ENCODE results near the gene REXO4. TPM values are rescaled to one million over a fixed set of nuclear protein-coding genes. Genes with fewer than 3 reads are reported as not detected.

Gene REXO4
- total and polyA plus RNA-seq, 2 of the 13 experiments (the other 11 are each of a cell fraction or from before 2014, with no cell fraction given): 18.5 to 30.4 TPM

GRCh38 chr9:133429641-133430161 is 11.9 kb upstream of the REXO4 start (continued):
- no peak for TF ChIP-seq ZNF407 (CRISPR knock-in tag; IDR thresholded peaks at IDR 0.05; ENCODE audit: not compliant biosample characterization)
- TF ChIP-seq MYNN (CRISPR knock-in tag; IDR thresholded peaks at IDR 0.05; ENCODE audit: low read depth): no peak
- no peak for TF ChIP-seq ETV5 (CRISPR knock-in tag; IDR thresholded peaks at IDR 0.05; ENCODE audit: borderline replicate concordance)
- no peak for TF ChIP-seq TFAP4 (IDR thresholded peaks at IDR 0.05; ENCODE audit: borderline replicate concordance, low read depth)
- no peak for TF ChIP-seq AHR (CRISPR knock-in tag; IDR thresholded peaks at IDR 0.05)
- TF ChIP-seq TRIM22 (IDR thresholded peaks at IDR 0.05): no peak
- TF ChIP-seq HDAC1 (CRISPR knock-in tag; IDR thresholded peaks at IDR 0.05): 0 out of 2 replicates have a peak, but pooled peaks have one; percentile 25
- TF ChIP-seq BATF2 (CRISPR knock-in tag; IDR thresholded peaks at IDR 0.05): no peak
- TF ChIP-seq ZBTB38 (CRISPR knock-in tag; IDR thresholded peaks at IDR 0.05): no peak
- no peak for TF ChIP-seq CENPT (CRISPR knock-in tag; IDR thresholded peaks at IDR 0.05; ENCODE audit: low read depth)
- no peak for TF ChIP-seq GATAD2A (CRISPR knock-in tag; IDR thresholded peaks at IDR 0.05)
- TF ChIP-seq NFE2 (CRISPR knock-in tag; IDR thresholded peaks at IDR 0.05): no peak
- no peak for TF ChIP-seq ATF5 (CRISPR knock-in tag; IDR thresholded peaks at IDR 0.05; ENCODE audit: low read depth)
- TF ChIP-seq ZNF512 (CRISPR knock-in tag; IDR thresholded peaks at IDR 0.05): no peak
- TF ChIP-seq ZNF879 (CRISPR knock-in tag; IDR thresholded peaks at IDR 0.05): no peak
- no peak for TF ChIP-seq ZNF124 (CRISPR knock-in tag; IDR thresholded peaks at IDR 0.05)
- TF ChIP-seq ZFY (CRISPR knock-in tag; IDR thresholded peaks at IDR 0.05): 0 out of 2 replicates have a peak, but pooled peaks have one; percentile 9
